Thyroid gland (tissue), 4 donors: ENCODE results near the gene DOCK9.

ENCODE experiments used
- CTCF ChIP-seq, 6 experiments: fragments of 200-600 bp in 3 of 6; fragments of 450-650 bp in 3 of 6; sonication (generic) in 3 of 6; IDR thresholded peaks; one replicate each; pipeline ENCODE4 v1.5.1; 2016 to 2019; ENCODE audit warnings: antibody characterized with exemption in 6 of 6, mild to moderate bottlenecking in 2 of 6, inconsistent platforms in 1 of 6, moderate library complexity in 1 of 6
- POLR2A ChIP-seq, 2 donors: fragments of 450-650 bp; IDR thresholded peaks; one replicate each; pipeline ENCODE4 v1.6.1; 2017; ENCODE audit warnings: antibody characterized with exemption in 2 of 2, mild to moderate bottlenecking in 2 of 2, moderate library complexity in 1 of 2

- TF ChIP-seq CTCF (IDR thresholded peaks at IDR 0.05) (no peak), POLR2A (IDR thresholded peaks at IDR 0.05) (no peak)
These were observed 205.8 kb downstream of the DOCK9 start for GRCh38 chr13:98771838-98772611.
